Neural progenitor cell (in vitro differentiated cells): Measurements from ENCODE around the gene TOMM7. TPM values are rescaled to one million over a fixed set of nuclear protein-coding genes. Genes with fewer than 3 reads are reported as not detected.
A peak's percentile ranks its signal among the peaks of the same experiment; 100 is the strongest.

ENCODE experiments used
- DNase-seq: peaks from one replicate; pipeline ENCODE4 v3.0.0-alpha.2; 2016; ENCODE audit warnings: low spot score
- H2AFZ ChIP-seq: fragments of 200-600 bp; sonication (generic); replicated peaks from 2 replicates; pipeline ENCODE4 v1.6.1; 2016; ENCODE audit warnings: antibody characterized with exemption
- H3F3A ChIP-seq: fragments of 200-600 bp; sonication (generic); 2 replicates; pipeline ENCODE4 v1.6.1; 2016; ENCODE audit warnings: antibody characterized with exemption, low read depth
- H3K27ac ChIP-seq: fragments of 200-600 bp; sonication (generic); 2 replicates; pipeline ENCODE4 v1.5.1; 2016; ENCODE audit warnings: mild to moderate bottlenecking
- H3K27me3 ChIP-seq: fragments of 200-600 bp; sonication (generic); 2 replicates; pipeline ENCODE4 v1.6.1; 2016; ENCODE audit warnings: mild to moderate bottlenecking, moderate library complexity
- H3K36me3 ChIP-seq: fragments of 200-600 bp; sonication (generic); 2 replicates; pipeline ENCODE4 v1.5.1; 2016
- H3K4me1 ChIP-seq: fragments of 200-600 bp; sonication (generic); 2 replicates; pipeline ENCODE4 v1.6.1; 2016; ENCODE audit warnings: mixed run types
- H3K4me2 ChIP-seq: fragments of 200-600 bp; sonication (generic); 2 replicates; pipeline ENCODE4 v1.6.1; 2016
- H3K4me3 ChIP-seq: fragments of 200-600 bp; sonication (generic); 2 replicates; pipeline ENCODE4 v1.5.1; 2016
- H3K79me2 ChIP-seq: fragments of 200-600 bp; sonication (generic); 2 replicates; pipeline ENCODE4 v1.6.1; 2016; ENCODE audit warnings: low read depth
- H3K9ac ChIP-seq: fragments of 200-600 bp; sonication (generic); 2 replicates; pipeline ENCODE4 v1.6.1; 2016
- H3K9me3 ChIP-seq: fragments of 200-600 bp; sonication (generic); 2 replicates; pipeline ENCODE4 v1.5.1; 2016; ENCODE audit warnings: low read depth
- H4K20me1 ChIP-seq: fragments of 200-600 bp; sonication (generic); 2 replicates; pipeline ENCODE4 v1.6.1; 2016; ENCODE audit warnings: low read depth
- H3K27ac Mint-ChIP-seq: 3 replicates; pipeline ENCODE4 v1.8.0; 2021; ENCODE audit warnings: mixed read lengths
- H3K27me3 Mint-ChIP-seq: 2 replicates; pipeline ENCODE4 v1.8.0; 2022; ENCODE audit warnings: low read depth, mild to moderate bottlenecking, inconsistent platforms, moderate library complexity, mixed read lengths; ENCODE audit not compliant: insufficient read depth
- H3K36me3 Mint-ChIP-seq: 3 replicates; pipeline ENCODE4 v1.8.0; 2021; ENCODE audit warnings: mixed read lengths
- H3K4me1 Mint-ChIP-seq: 3 replicates; pipeline ENCODE4 v1.8.0; 2021; ENCODE audit warnings: mixed read lengths
- H3K4me3 Mint-ChIP-seq: 3 replicates; pipeline ENCODE4 v1.8.0; 2021; ENCODE audit warnings: mild to moderate bottlenecking, moderate library complexity, mixed read lengths
- H3K9me3 Mint-ChIP-seq: 3 replicates; pipeline ENCODE4 v1.8.0; 2020; ENCODE audit warnings: mixed read lengths
- EZH2 ChIP-seq: fragments of 200-600 bp; sonication (generic); IDR thresholded peaks from 2 replicates; pipeline ENCODE4 v1.6.1; 2017; ENCODE audit warnings: antibody characterized with exemption, mild to moderate bottlenecking, moderate library complexity
- EZH2phosphoT487 ChIP-seq: fragments of 200-600 bp; sonication (generic); IDR thresholded peaks from 2 replicates; pipeline ENCODE4 v1.6.1; 2017; ENCODE audit warnings: antibody characterized with exemption
- total RNA-seq: library from RNA; depleted of rRNA; stranded (reverse); fragments of >200 nt; gene quantifications from 2 replicates; pipeline ENCODE4 v1.2.3, GENCODE V29; 2015; ENCODE audit warnings: low replicate concordance
- TF ChIP-seq, protein P1 (sequence below): fragments of 200-600 bp; sonication (generic); IDR thresholded peaks from 2 replicates; pipeline ENCODE4 v1.5.1; 2017; ENCODE audit warnings: antibody characterized with exemption, mild to moderate bottlenecking

The TOMM7 gene
- total RNA-seq, 1 donor from 2014 or later, result 89.9 TPM

DNA sequence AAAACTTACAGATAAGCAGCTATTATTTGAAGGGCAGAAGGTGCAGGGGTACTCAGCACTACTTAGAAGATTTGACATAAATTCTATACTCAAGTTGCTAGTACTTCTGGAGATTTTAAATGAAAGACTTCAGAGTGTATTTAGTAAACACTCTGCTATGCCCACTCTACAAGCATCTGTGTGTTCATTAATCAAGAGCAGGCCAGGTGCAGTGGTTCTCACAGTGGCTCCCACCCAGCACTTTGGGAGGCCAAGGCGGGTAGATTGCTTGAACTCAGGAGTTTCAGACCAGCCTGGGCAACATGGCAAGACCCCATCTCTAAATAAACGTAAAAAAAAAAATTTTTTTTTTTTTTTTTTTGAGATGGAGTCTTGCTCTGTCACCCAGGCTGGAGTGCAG is 38.9 kb upstream of the TOMM7 start:
- Histone ChIP-seq H3K36me3 (no peaks in the 10 kb centered on the region), H3K4me1 (peaks cover 3% of the 10 kb centered on the region), H3K27ac (no peak overlapping the region), H3K9me3 (no peaks in the 10 kb centered on the region), H3K79me2 (no peaks in the 10 kb centered on the region), H3K4me3 (no peak overlapping the region), H4K20me1 (no peaks in the 10 kb centered on the region), H3K27me3 (no peaks in the 10 kb centered on the region), H3K4me2 (no peak overlapping the region), H2AFZ (no peak overlapping the region), H3F3A (peaks cover 5% of the 10 kb centered on the region), H3K9ac (no peak overlapping the region)
- H3K36me3 Mint-ChIP-seq, result peaks cover 14% of the 10 kb centered on the region
- no peak overlapping the region for H3K27ac Mint-ChIP-seq
- no peak overlapping the region for H3K4me3 Mint-ChIP-seq
- H3K4me1 Mint-ChIP-seq, result peaks cover 7% of the 10 kb centered on the region
- DNase-seq, result no peak
- no peaks in the 10 kb centered on the region for H3K27me3 Mint-ChIP-seq
- H3K9me3 Mint-ChIP-seq, result no peaks in the 10 kb centered on the region
- TF ChIP-seq EZH2phosphoT487 (no peak), EZH2 (no peak)
- TF ChIP-seq, protein P1, sequence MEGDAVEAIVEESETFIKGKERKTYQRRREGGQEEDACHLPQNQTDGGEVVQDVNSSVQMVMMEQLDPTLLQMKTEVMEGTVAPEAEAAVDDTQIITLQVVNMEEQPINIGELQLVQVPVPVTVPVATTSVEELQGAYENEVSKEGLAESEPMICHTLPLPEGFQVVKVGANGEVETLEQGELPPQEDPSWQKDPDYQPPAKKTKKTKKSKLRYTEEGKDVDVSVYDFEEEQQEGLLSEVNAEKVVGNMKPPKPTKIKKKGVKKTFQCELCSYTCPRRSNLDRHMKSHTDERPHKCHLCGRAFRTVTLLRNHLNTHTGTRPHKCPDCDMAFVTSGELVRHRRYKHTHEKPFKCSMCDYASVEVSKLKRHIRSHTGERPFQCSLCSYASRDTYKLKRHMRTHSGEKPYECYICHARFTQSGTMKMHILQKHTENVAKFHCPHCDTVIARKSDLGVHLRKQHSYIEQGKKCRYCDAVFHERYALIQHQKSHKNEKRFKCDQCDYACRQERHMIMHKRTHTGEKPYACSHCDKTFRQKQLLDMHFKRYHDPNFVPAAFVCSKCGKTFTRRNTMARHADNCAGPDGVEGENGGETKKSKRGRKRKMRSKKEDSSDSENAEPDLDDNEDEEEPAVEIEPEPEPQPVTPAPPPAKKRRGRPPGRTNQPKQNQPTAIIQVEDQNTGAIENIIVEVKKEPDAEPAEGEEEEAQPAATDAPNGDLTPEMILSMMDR, result no peak

DNA sequence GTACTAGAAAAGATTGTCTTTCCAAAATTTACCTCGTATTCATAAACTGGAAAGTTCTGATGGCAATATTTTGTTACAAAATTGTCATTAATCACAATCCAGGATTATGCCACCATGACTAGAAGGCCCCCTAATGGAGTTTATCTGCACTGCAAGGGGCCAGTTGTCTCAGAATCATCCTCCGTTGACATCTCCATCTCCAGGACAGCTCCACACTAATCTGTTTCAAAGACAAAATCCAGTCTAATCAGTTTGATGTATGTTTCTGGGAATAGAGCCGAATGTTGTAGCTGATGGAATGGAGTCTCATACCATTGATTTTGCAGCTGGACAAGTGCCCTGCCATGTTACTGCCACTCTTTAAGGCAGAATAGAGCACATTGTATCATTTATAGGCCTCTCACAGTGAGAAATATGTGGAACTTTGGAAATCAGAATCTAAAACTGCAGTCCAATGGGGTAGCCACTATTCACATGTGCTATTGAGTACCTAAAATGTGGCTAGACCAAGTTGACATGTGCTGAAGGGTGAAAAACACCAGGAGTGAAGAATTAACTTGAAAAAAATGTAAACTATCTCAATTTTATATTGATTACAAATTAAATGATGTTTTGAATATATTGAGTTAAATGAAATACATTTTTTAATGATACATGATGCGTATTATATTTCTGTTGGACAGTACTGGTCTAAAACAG is 38.3 kb upstream of the TOMM7 start:
- Mint-ChIP-seq H3K27ac (no peak overlapping the region), H3K27me3 (no peaks in the 10 kb centered on the region), H3K9me3 (no peaks in the 10 kb centered on the region), H3K36me3 (peaks cover 20% of the 10 kb centered on the region), H3K4me3 (no peak overlapping the region), H3K4me1 (peaks cover 13% of the 10 kb centered on the region)
- Histone ChIP-seq H2AFZ (no peak overlapping the region), H3K9me3 (no peaks in the 10 kb centered on the region), H3K36me3 (no peaks in the 10 kb centered on the region), H3K4me1 (peaks cover 3% of the 10 kb centered on the region), H3K27me3 (no peaks in the 10 kb centered on the region), H3K4me3 (no peak overlapping the region), H3F3A (peaks cover 5% of the 10 kb centered on the region), H3K79me2 (no peaks in the 10 kb centered on the region), H4K20me1 (no peaks in the 10 kb centered on the region), H3K9ac (no peak overlapping the region), H3K27ac (no peak overlapping the region), H3K4me2 (no peak overlapping the region)
- TF ChIP-seq EZH2phosphoT487, result no peak
- TF ChIP-seq, protein P1, result peak; percentile 68
- peak; percentile 4 for DNase-seq

DNA sequence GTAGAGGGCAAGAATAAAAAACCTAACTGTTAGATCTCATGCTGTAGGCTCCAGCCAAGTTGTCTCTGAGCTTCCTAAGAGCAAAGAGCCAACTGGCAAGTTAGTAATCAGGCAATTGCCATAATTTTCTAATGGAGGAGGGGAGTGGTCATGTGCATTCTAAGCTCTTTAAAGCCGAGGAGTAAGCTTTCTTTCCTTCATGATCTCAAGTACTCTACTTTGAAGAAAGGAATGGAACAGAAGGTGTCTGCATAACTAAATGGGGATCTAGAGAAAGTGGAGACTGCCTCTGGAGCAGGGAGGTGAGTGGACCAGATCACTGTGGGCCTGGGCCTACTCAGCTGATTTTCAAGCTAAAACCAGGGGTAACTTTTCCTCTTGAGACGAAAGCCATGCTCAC is 37.7 kb upstream of the TOMM7 start:
- Mint-ChIP-seq H3K27me3 (no peaks in the 10 kb centered on the region), H3K36me3 (peaks cover 20% of the 10 kb centered on the region), H3K4me1 (peaks cover 13% of the 10 kb centered on the region), H3K4me3 (no peak overlapping the region), H3K9me3 (no peaks in the 10 kb centered on the region), H3K27ac (no peak overlapping the region)
- no peak overlapping the region for H3K4me2 ChIP-seq
- H2AFZ ChIP-seq, result no peak overlapping the region
- peaks cover 3% of the 10 kb centered on the region for H3K27me3 ChIP-seq
- H3K36me3 ChIP-seq, result no peaks in the 10 kb centered on the region
- no peaks in the 10 kb centered on the region for H4K20me1 ChIP-seq
- no peaks in the 10 kb centered on the region for H3K9me3 ChIP-seq
- DNase-seq, result no peak
- TF ChIP-seq, protein P1, result no peak
- no peak for TF ChIP-seq EZH2phosphoT487
- no peak for TF ChIP-seq EZH2
- no peak overlapping the region for H3K9ac ChIP-seq
- peaks cover 5% of the 10 kb centered on the region for H3F3A ChIP-seq
- no peak overlapping the region for H3K4me3 ChIP-seq
- peaks cover 4% of the 10 kb centered on the region for H3K4me1 ChIP-seq
- H3K27ac ChIP-seq, result no peak overlapping the region
- H3K79me2 ChIP-seq, result no peaks in the 10 kb centered on the region
